Neural progenitor cell (in vitro differentiated cells): ENCODE data around the gene SCAPER. TPM values are rescaled to one million over a fixed set of nuclear protein-coding genes. Genes with fewer than 3 reads are reported as not detected.

Experiments used
- DNase-seq: peaks from one replicate; pipeline ENCODE4 v3.0.0-alpha.2; 2016; ENCODE audit warnings: low spot score
- H2AFZ ChIP-seq: fragments of 200-600 bp; sonication (generic); replicated peaks from 2 replicates; pipeline ENCODE4 v1.6.1; 2016; ENCODE audit warnings: antibody characterized with exemption
- H3F3A ChIP-seq: fragments of 200-600 bp; sonication (generic); 2 replicates; pipeline ENCODE4 v1.6.1; 2016; ENCODE audit warnings: antibody characterized with exemption, low read depth
- H3K27ac ChIP-seq: fragments of 200-600 bp; sonication (generic); 2 replicates; pipeline ENCODE4 v1.5.1; 2016; ENCODE audit warnings: mild to moderate bottlenecking
- H3K27me3 ChIP-seq: fragments of 200-600 bp; sonication (generic); 2 replicates; pipeline ENCODE4 v1.6.1; 2016; ENCODE audit warnings: mild to moderate bottlenecking, moderate library complexity
- H3K36me3 ChIP-seq: fragments of 200-600 bp; sonication (generic); 2 replicates; pipeline ENCODE4 v1.5.1; 2016
- H3K4me1 ChIP-seq: fragments of 200-600 bp; sonication (generic); 2 replicates; pipeline ENCODE4 v1.6.1; 2016; ENCODE audit warnings: mixed run types
- H3K4me2 ChIP-seq: fragments of 200-600 bp; sonication (generic); 2 replicates; pipeline ENCODE4 v1.6.1; 2016
- H3K4me3 ChIP-seq: fragments of 200-600 bp; sonication (generic); 2 replicates; pipeline ENCODE4 v1.5.1; 2016
- H3K79me2 ChIP-seq: fragments of 200-600 bp; sonication (generic); 2 replicates; pipeline ENCODE4 v1.6.1; 2016; ENCODE audit warnings: low read depth
- H3K9ac ChIP-seq: fragments of 200-600 bp; sonication (generic); 2 replicates; pipeline ENCODE4 v1.6.1; 2016
- H3K9me3 ChIP-seq: fragments of 200-600 bp; sonication (generic); 2 replicates; pipeline ENCODE4 v1.5.1; 2016; ENCODE audit warnings: low read depth
- H4K20me1 ChIP-seq: fragments of 200-600 bp; sonication (generic); 2 replicates; pipeline ENCODE4 v1.6.1; 2016; ENCODE audit warnings: low read depth
- H3K27ac Mint-ChIP-seq: 3 replicates; pipeline ENCODE4 v1.8.0; 2021; ENCODE audit warnings: mixed read lengths
- H3K27me3 Mint-ChIP-seq: 2 replicates; pipeline ENCODE4 v1.8.0; 2022; ENCODE audit warnings: low read depth, mild to moderate bottlenecking, inconsistent platforms, moderate library complexity, mixed read lengths; ENCODE audit not compliant: insufficient read depth
- H3K36me3 Mint-ChIP-seq: 3 replicates; pipeline ENCODE4 v1.8.0; 2021; ENCODE audit warnings: mixed read lengths
- H3K4me1 Mint-ChIP-seq: 3 replicates; pipeline ENCODE4 v1.8.0; 2021; ENCODE audit warnings: mixed read lengths
- H3K4me3 Mint-ChIP-seq: 3 replicates; pipeline ENCODE4 v1.8.0; 2021; ENCODE audit warnings: mild to moderate bottlenecking, moderate library complexity, mixed read lengths
- H3K9me3 Mint-ChIP-seq: 3 replicates; pipeline ENCODE4 v1.8.0; 2020; ENCODE audit warnings: mixed read lengths
- CTCF ChIP-seq: fragments of 200-600 bp; sonication (generic); IDR thresholded peaks from 2 replicates; pipeline ENCODE4 v1.5.1; 2017; ENCODE audit warnings: antibody characterized with exemption, mild to moderate bottlenecking
- EZH2 ChIP-seq: fragments of 200-600 bp; sonication (generic); IDR thresholded peaks from 2 replicates; pipeline ENCODE4 v1.6.1; 2017; ENCODE audit warnings: antibody characterized with exemption, mild to moderate bottlenecking, moderate library complexity
- EZH2phosphoT487 ChIP-seq: fragments of 200-600 bp; sonication (generic); IDR thresholded peaks from 2 replicates; pipeline ENCODE4 v1.6.1; 2017; ENCODE audit warnings: antibody characterized with exemption
- total RNA-seq: library from RNA; depleted of rRNA; stranded (reverse); fragments of >200 nt; gene quantifications from 2 replicates; pipeline ENCODE4 v1.2.3, GENCODE V29; 2015; ENCODE audit warnings: low replicate concordance

The SCAPER gene
- total RNA-seq, 1 donor from 2014 or later, result 20.4 TPM

- H3K4me3 Mint-ChIP-seq, result no peak overlapping the region
- H3K36me3 Mint-ChIP-seq, result no peaks in the 10 kb centered on the region
- Histone ChIP-seq H3K79me2 (no peaks in the 10 kb centered on the region), H3K4me3 (no peak overlapping the region), H3F3A (no peaks in the 10 kb centered on the region), H3K27ac (no peak overlapping the region), H3K9ac (no peak overlapping the region), H3K36me3 (no peaks in the 10 kb centered on the region), H3K27me3 (no peaks in the 10 kb centered on the region), H3K4me2 (no peak overlapping the region), H4K20me1 (no peaks in the 10 kb centered on the region), H3K9me3 (no peaks in the 10 kb centered on the region), H3K4me1 (peaks cover 9% of the 10 kb centered on the region), H2AFZ (no peak overlapping the region)
- H3K4me1 Mint-ChIP-seq, result peaks cover 11% of the 10 kb centered on the region
- no peak for DNase-seq
- H3K9me3 Mint-ChIP-seq, result no peaks in the 10 kb centered on the region
- TF ChIP-seq EZH2, result no peak
- no peak for TF ChIP-seq CTCF
- no peak for TF ChIP-seq EZH2phosphoT487
- H3K27me3 Mint-ChIP-seq, result no peaks in the 10 kb centered on the region
- no peak overlapping the region for H3K27ac Mint-ChIP-seq
Observed at GRCh38 chr15:76674883-76675282, 230.3 kb downstream of the SCAPER start.

- no peak overlapping the region for H2AFZ ChIP-seq
- H3K27me3 ChIP-seq, result no peaks in the 10 kb centered on the region
- Mint-ChIP-seq H3K27ac (no peak overlapping the region), H3K4me1 (peaks cover 5% of the 10 kb centered on the region), H3K36me3 (no peaks in the 10 kb centered on the region), H3K4me3 (no peak overlapping the region), H3K27me3 (no peaks in the 10 kb centered on the region), H3K9me3 (no peaks in the 10 kb centered on the region)
- H4K20me1 ChIP-seq, result no peaks in the 10 kb centered on the region
- H3K4me3 ChIP-seq, result no peak overlapping the region
- no peak overlapping the region for H3K9ac ChIP-seq
- H3F3A ChIP-seq, result no peaks in the 10 kb centered on the region
- TF ChIP-seq EZH2, result no peak
- no peak for TF ChIP-seq EZH2phosphoT487
- TF ChIP-seq CTCF, result no peak
- peaks cover 5% of the 10 kb centered on the region for H3K4me1 ChIP-seq
- no peaks in the 10 kb centered on the region for H3K9me3 ChIP-seq
- H3K4me2 ChIP-seq, result no peak overlapping the region
- no peaks in the 10 kb centered on the region for H3K36me3 ChIP-seq
- no peaks in the 10 kb centered on the region for H3K79me2 ChIP-seq
- no peak overlapping the region for H3K27ac ChIP-seq
- no peak for DNase-seq
Observed at GRCh38 chr15:76669521-76670207, 235.5 kb downstream of the SCAPER start.

GRCh38 chr15:76668900-76669299 is 236.2 kb downstream of the SCAPER start:
- Histone ChIP-seq H3K4me1 (peaks cover 5% of the 10 kb centered on the region), H2AFZ (no peak overlapping the region), H3K9me3 (no peaks in the 10 kb centered on the region), H3F3A (no peaks in the 10 kb centered on the region), H3K36me3 (no peaks in the 10 kb centered on the region), H4K20me1 (no peaks in the 10 kb centered on the region), H3K4me2 (no peak overlapping the region), H3K4me3 (no peak overlapping the region), H3K27me3 (no peaks in the 10 kb centered on the region), H3K79me2 (no peaks in the 10 kb centered on the region), H3K9ac (no peak overlapping the region), H3K27ac (no peak overlapping the region)
- TF ChIP-seq CTCF (no peak), EZH2phosphoT487 (no peak), EZH2 (no peak)
- no peak for DNase-seq
- peaks cover 5% of the 10 kb centered on the region for H3K4me1 Mint-ChIP-seq
- no peak overlapping the region for H3K27ac Mint-ChIP-seq
- no peaks in the 10 kb centered on the region for H3K27me3 Mint-ChIP-seq
- no peak overlapping the region for H3K4me3 Mint-ChIP-seq
- peaks cover 1% of the 10 kb centered on the region for H3K36me3 Mint-ChIP-seq
- no peaks in the 10 kb centered on the region for H3K9me3 Mint-ChIP-seq
